Measurements from ENCODE around the gene TNIP2. TPM values are rescaled to one million over a fixed set of nuclear protein-coding genes. Genes with fewer than 3 reads are reported as not detected.

Gene TNIP2
- total RNA-seq, 1 experiment from 2014 or later, result 31.9 TPM

DNA sequence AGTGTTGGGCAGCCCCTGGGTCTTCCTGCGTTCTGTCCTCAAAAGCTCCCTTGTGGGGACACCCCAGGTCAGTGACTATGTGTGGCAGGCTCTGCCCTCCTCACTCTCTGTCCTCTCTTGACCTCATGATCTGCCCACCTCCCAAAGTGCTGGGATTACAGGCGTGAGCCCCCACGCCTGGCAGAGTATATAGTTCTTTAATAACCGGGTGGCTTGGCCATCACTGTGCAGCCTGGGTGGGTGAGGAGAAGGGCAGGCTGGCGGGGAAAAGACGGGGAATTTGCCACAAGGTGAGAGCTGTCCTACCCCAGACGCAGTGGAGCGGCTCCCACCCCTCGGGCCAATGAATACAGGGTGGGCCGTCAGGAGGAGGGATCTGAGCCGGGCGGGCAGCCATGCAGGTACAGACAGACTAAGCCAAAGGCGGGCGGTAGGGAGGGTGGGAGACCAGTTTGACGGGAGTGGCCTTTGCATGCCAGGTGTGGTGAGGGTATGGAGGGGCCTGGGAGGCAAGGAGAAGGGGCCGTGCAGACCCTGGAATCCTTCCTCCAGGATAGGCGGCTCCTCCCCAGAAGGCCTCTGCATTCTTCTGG, 39.3 kb upstream of the TNIP2 start:
- ChIA-PET POLR2A (ENCODE audit: low non-redundant PET) (no interaction called here), CTCF (no interaction called here)
- Histone ChIP-seq H3K27ac (ENCODE audit: low read depth, low read length, poor library complexity, severe bottlenecking) (no peak overlapping the region), H3K4me1 (ENCODE audit: insufficient read depth, low read length, poor library complexity, severe bottlenecking) (peaks cover 26% of the 10 kb centered on the region), H3K36me3 (ENCODE audit: insufficient read depth, low read length, poor library complexity, severe bottlenecking) (no peaks in the 10 kb centered on the region), H3K9me3 (ENCODE audit: low read depth, low read length, poor library complexity, severe bottlenecking) (no peaks in the 10 kb centered on the region), H3K4me3 (ENCODE audit: low read depth, low read length, poor library complexity, severe bottlenecking) (no peak overlapping the region), H3K27me3 (replicated peaks; ENCODE audit: insufficient read depth, low read depth, low read length, poor library complexity) (no peaks in the 10 kb centered on the region)
- no peak for DNase-seq (ENCODE audit: low spot score)
- TF ChIP-seq, protein P1, sequence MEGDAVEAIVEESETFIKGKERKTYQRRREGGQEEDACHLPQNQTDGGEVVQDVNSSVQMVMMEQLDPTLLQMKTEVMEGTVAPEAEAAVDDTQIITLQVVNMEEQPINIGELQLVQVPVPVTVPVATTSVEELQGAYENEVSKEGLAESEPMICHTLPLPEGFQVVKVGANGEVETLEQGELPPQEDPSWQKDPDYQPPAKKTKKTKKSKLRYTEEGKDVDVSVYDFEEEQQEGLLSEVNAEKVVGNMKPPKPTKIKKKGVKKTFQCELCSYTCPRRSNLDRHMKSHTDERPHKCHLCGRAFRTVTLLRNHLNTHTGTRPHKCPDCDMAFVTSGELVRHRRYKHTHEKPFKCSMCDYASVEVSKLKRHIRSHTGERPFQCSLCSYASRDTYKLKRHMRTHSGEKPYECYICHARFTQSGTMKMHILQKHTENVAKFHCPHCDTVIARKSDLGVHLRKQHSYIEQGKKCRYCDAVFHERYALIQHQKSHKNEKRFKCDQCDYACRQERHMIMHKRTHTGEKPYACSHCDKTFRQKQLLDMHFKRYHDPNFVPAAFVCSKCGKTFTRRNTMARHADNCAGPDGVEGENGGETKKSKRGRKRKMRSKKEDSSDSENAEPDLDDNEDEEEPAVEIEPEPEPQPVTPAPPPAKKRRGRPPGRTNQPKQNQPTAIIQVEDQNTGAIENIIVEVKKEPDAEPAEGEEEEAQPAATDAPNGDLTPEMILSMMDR (conservative IDR thresholded peaks at IDR 0.05; ENCODE audit: low read depth, low read length), result no peak
- no peak for TF ChIP-seq EZH2 (IDR thresholded peaks at IDR 0.05; ENCODE audit: borderline replicate concordance, low read depth, low read length, poor library complexity, severe bottlenecking)
- BruUV-seq (replicated peaks), result no TSS peak
- intact Hi-C loops (cut with micrococcal nuclease; ENCODE audit: unreplicated experiment), result no loop called here

DNA sequence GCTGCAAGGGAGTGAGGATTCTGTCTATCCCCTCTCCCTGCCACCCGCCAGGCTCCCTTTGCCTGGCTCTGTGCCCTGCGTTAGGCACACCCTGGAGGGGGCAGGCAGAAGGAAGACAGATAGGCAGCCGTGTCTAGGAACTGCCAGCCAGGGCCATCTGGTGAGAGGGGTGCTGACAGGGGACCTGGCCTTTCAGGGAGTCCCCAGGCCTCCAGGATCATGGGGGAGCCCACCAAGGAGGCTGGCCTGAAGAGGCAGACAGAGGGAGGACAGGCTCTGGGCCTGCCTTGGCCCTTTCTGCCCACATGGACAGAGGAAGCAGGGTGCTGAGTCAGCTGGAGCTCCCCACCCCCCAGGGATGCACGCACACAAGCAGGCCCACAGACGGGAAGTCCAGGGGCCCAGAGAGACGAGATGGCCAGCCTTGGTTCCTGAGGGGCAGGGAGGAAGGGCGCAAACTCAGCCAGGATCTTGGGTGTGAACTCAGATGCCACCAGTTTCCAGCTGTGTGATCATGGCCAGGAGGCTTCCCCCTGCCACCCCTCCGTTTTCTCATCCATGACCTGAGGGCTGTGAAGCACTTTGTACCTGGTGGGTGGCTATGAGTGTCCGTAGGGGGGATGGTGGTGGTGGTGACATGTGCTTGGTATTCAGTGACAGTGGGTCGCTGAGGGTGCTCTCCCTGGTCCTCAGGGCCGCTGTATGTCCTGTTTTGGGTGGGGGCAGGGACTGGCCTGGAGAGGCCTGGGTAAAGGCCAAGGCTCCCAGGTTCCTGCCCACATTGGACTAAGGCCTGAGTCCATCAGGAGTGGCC, 38.6 kb upstream of the TNIP2 start:
- Histone ChIP-seq H3K36me3 (ENCODE audit: insufficient read depth, low read length, poor library complexity, severe bottlenecking) (no peaks in the 10 kb centered on the region), H3K27ac (ENCODE audit: low read depth, low read length, poor library complexity, severe bottlenecking) (no peak overlapping the region), H3K4me3 (ENCODE audit: low read depth, low read length, poor library complexity, severe bottlenecking) (no peak overlapping the region), H3K4me1 (ENCODE audit: insufficient read depth, low read length, poor library complexity, severe bottlenecking) (peaks cover 26% of the 10 kb centered on the region), H3K27me3 (replicated peaks; ENCODE audit: insufficient read depth, low read depth, low read length, poor library complexity) (no peaks in the 10 kb centered on the region), H3K9me3 (ENCODE audit: low read depth, low read length, poor library complexity, severe bottlenecking) (no peaks in the 10 kb centered on the region)
- DNase-seq (ENCODE audit: low spot score), result no peak
- ChIA-PET POLR2A (ENCODE audit: low non-redundant PET) (no interaction called here), CTCF (no interaction called here)
- no peak for TF ChIP-seq EZH2 (IDR thresholded peaks at IDR 0.05; ENCODE audit: borderline replicate concordance, low read depth, low read length, poor library complexity, severe bottlenecking)
- TF ChIP-seq, protein P1 (conservative IDR thresholded peaks at IDR 0.05; ENCODE audit: low read depth, low read length), result no peak
- intact Hi-C loops (cut with micrococcal nuclease; ENCODE audit: unreplicated experiment), result no loop called here
- no TSS peak for BruUV-seq (replicated peaks)

DNA sequence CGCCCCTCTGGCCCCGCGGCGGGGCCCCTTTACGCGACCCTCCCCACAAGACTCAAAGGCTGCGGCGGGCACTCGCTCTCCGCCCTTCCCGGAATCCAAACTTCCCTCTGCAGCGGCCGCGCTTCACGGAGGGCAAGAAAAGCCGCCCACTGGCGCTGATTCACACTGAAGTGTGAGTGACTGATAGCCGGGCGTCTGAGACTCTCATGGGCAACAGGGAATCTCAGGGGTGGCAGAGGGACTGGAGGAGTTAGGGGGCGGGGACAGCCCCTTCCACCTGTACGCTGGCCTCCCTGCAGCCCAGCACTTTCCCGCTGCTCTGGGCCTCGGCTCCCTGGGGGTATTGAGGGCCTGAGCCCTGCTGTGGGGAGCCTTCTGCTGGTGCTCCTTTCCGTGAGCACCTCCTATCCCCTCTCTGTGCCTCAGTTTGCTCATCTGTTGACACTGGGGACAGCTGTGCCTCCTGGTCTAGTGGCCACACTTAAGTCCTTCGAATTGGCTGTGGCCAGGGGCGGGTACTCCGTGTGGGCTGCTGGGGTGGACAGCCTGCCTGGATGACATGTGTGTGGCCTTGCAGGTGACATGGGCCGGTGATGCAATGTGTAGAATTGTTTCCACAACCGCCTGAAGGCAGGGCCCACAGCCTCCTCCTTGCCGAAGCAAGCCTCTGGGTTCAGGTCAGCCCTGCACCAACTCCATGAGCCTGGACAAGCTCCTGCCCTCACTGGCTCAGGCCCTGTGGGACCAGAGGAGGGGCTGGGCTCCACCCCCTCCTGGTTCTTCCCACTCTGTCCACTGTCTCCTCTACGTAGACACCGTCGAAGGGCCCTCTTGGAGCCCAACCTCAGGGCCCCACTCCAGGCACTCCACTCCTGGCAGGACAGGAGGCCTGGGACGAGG, 37.7 kb upstream of the TNIP2 start:
- DNase-seq (ENCODE audit: low spot score), result peak; percentile 42
- H3K36me3 ChIP-seq (ENCODE audit: insufficient read depth, low read length, poor library complexity, severe bottlenecking), result no peaks in the 10 kb centered on the region
- CTCF ChIA-PET, result no interaction called here
- POLR2A ChIA-PET (ENCODE audit: low non-redundant PET), result interaction anchor here (0.6 kb wide), 1 partner anchor 150 kb away, joined by 4 read pairs; no protein-coding TSS in a partner anchor
- intact Hi-C loops (cut with micrococcal nuclease; ENCODE audit: unreplicated experiment), result no loop called here
- no peak for TF ChIP-seq EZH2 (IDR thresholded peaks at IDR 0.05; ENCODE audit: borderline replicate concordance, low read depth, low read length, poor library complexity, severe bottlenecking)
- TF ChIP-seq, protein P1 (conservative IDR thresholded peaks at IDR 0.05; ENCODE audit: low read depth, low read length), result no peak
- no peaks in the 10 kb centered on the region for H3K9me3 ChIP-seq (ENCODE audit: low read depth, low read length, poor library complexity, severe bottlenecking)
- H3K27me3 ChIP-seq (replicated peaks; ENCODE audit: insufficient read depth, low read depth, low read length, poor library complexity), result no peaks in the 10 kb centered on the region
- no TSS peak for BruUV-seq (replicated peaks)
- H3K4me1 ChIP-seq (ENCODE audit: insufficient read depth, low read length, poor library complexity, severe bottlenecking), result peaks cover 24% of the 10 kb centered on the region
- H3K4me3 ChIP-seq (ENCODE audit: low read depth, low read length, poor library complexity, severe bottlenecking), result peak overlapping the region; percentile 50
- no peak overlapping the region for H3K27ac ChIP-seq (ENCODE audit: low read depth, low read length, poor library complexity, severe bottlenecking)

Data from A673 (cell line).